CD4-positive, alpha-beta T cell treated with Interleukin-21 for 1 hour (primary cell): ENCODE data around the gene NUDT21.
"Not testable (repeated sequence)": the region's sequence is repeated elsewhere in the genome, so short reads cannot be mapped to it uniquely, and the experiment has no call there.

Source experiments
- DNase-seq: peaks from one replicate; pipeline ENCODE4 v3.0.0-alpha.2; 2020

The NUDT21 gene

GRCh38 chr16:56450986-56451752, at the start of gene NUDT21, which contains the start of gene OGFOD1:
NUDT21 (minus strand) TSS chr16:56451332; CDS start chr16:56451202, 130 bp downstream.
OGFOD1 (plus strand) TSS chr16:56451554; CDS start chr16:56451613, 59 bp downstream.
- DNase-seq: peak; percentile 95

GRCh38 chr16:56493815-56494214, 42.7 kb upstream of the NUDT21 start:
- DNase-seq: no peak

- DNase-seq: no peak
Measured at GRCh38 chr16:56493126-56493525, 42.0 kb upstream of the NUDT21 start.

GRCh38 chr16:56491657-56492261, 40.6 kb upstream of the NUDT21 start:
- DNase-seq: no peak

GRCh38 chr16:56488868-56489267, 37.7 kb upstream of the NUDT21 start:
- not testable (repeated sequence) for DNase-seq

GRCh38 chr16:56488035-56488434, 36.9 kb upstream of the NUDT21 start:
- no peak for DNase-seq

GRCh38 chr16:56483394-56483793, 32.3 kb upstream of the NUDT21 start:
- no peak for DNase-seq

GRCh38 chr16:56482683-56483236, 31.6 kb upstream of the NUDT21 start:
- no peak for DNase-seq

GRCh38 chr16:56481468-56482122, 30.5 kb upstream of the NUDT21 start:
- DNase-seq: no peak

- DNase-seq: no peak
Measured at GRCh38 chr16:56480776-56481467, 29.8 kb upstream of the NUDT21 start.

- no peak for DNase-seq
Measured at GRCh38 chr16:56479469-56479868, 28.3 kb upstream of the NUDT21 start.

- no peak for DNase-seq
Measured at GRCh38 chr16:56478281-56479049, 27.3 kb upstream of the NUDT21 start.

- no peak for DNase-seq
Measured at GRCh38 chr16:56477096-56477878, 26.2 kb upstream of the NUDT21 start.

GRCh38 chr16:56475201-56475600, 24.1 kb upstream of the NUDT21 start:
- DNase-seq: no peak

- no peak for DNase-seq
Measured at GRCh38 chr16:56470666-56471065, 19.5 kb upstream of the NUDT21 start.

- no peak for DNase-seq
Measured at GRCh38 chr16:56470232-56470631, 19.1 kb upstream of the NUDT21 start.

- DNase-seq: no peak
Measured at GRCh38 chr16:56469748-56470147, 18.6 kb upstream of the NUDT21 start.

GRCh38 chr16:56468800-56469199, 17.7 kb upstream of the NUDT21 start:
- no peak for DNase-seq

GRCh38 chr16:56466344-56466743, 15.2 kb upstream of the NUDT21 start:
- DNase-seq: no peak

GRCh38 chr16:56463153-56463552, 12.0 kb upstream of the NUDT21 start:
- no peak for DNase-seq

- no peak for DNase-seq
Measured at GRCh38 chr16:56462064-56462796, 11.1 kb upstream of the NUDT21 start.
